Non-pigmented ciliary epithelial cell (primary cell): Measurements from ENCODE around the gene SHF.
A peak's percentile ranks its signal among the peaks of the same experiment; 100 is the strongest.
"Not testable (repeated sequence)": the region's sequence is repeated elsewhere in the genome, so short reads cannot be mapped to it uniquely, and the experiment has no call there.

Experiments
- DNase-seq: peaks from one replicate; pipeline ENCODE4 v3.0.0-alpha.2; 2010; ENCODE audit warnings: low read depth

Gene SHF

GRCh38 chr15:45187894-45188830 is at the start of gene SHF:
TSS of gene SHF (minus strand) at chr15:45187966. CDS start at chr15:45187951, 15 bp downstream.
- no peak for DNase-seq

GRCh38 chr15:45236806-45237205 is 49.0 kb upstream of the SHF start:
- not testable (repeated sequence) for DNase-seq

GRCh38 chr15:45234562-45235235 is 46.9 kb upstream of the SHF start:
- DNase-seq, result no peak

GRCh38 chr15:45231864-45232562 is 44.2 kb upstream of the SHF start:
- no peak for DNase-seq

GRCh38 chr15:45231132-45231531 is 43.4 kb upstream of the SHF start:
- no peak for DNase-seq

GRCh38 chr15:45230245-45230965 is 42.6 kb upstream of the SHF start:
- no peak for DNase-seq

- DNase-seq, result no peak
Measured at GRCh38 chr15:45228931-45229330, 41.2 kb upstream of the SHF start.

- DNase-seq, result no peak
Measured at GRCh38 chr15:45225506-45226273, 37.9 kb upstream of the SHF start.

- no peak for DNase-seq
Measured at GRCh38 chr15:45224621-45225217, 37.0 kb upstream of the SHF start.

- no peak for DNase-seq
Measured at GRCh38 chr15:45221967-45222366, 34.2 kb upstream of the SHF start.

GRCh38 chr15:45221053-45221599 is 33.4 kb upstream of the SHF start:
- DNase-seq, result no peak

GRCh38 chr15:45212493-45212892 is 24.7 kb upstream of the SHF start:
- no peak for DNase-seq

- DNase-seq, result peak; percentile 18
Measured at GRCh38 chr15:45205192-45205591, 17.4 kb upstream of the SHF start.

- DNase-seq, result no peak
Measured at GRCh38 chr15:45203182-45203581, 15.4 kb upstream of the SHF start.

- DNase-seq, result no peak
Measured at GRCh38 chr15:45201869-45202268, 14.1 kb upstream of the SHF start.

GRCh38 chr15:45201557-45201859 is 13.7 kb upstream of the SHF start:
- no peak for DNase-seq

- DNase-seq, result peak; percentile 49
Measured at GRCh38 chr15:45200799-45201556, 13.2 kb upstream of the SHF start.

GRCh38 chr15:45200001-45200798 is 12.4 kb upstream of the SHF start:
- peak; percentile 86 for DNase-seq
